Measurements from ENCODE around the gene SELENOP.

SELENOP gene

GRCh38 chr5:42772265-42772993 is 39.3 kb downstream of the SELENOP start:
- no peak for TF ChIP-seq OSR1 (CRISPR knock-in tag; IDR thresholded peaks at IDR 0.05)
- no peak for TF ChIP-seq ISL1 (CRISPR knock-in tag; IDR thresholded peaks at IDR 0.05)
- no peak for TF ChIP-seq RARB (CRISPR knock-in tag; IDR thresholded peaks at IDR 0.05)
- no peak for TF ChIP-seq CSDC2 (CRISPR knock-in tag; IDR thresholded peaks at IDR 0.05)
- TF ChIP-seq ZC3H10 (CRISPR knock-in tag; IDR thresholded peaks at IDR 0.05), result no peak
- TF ChIP-seq, protein P1, sequence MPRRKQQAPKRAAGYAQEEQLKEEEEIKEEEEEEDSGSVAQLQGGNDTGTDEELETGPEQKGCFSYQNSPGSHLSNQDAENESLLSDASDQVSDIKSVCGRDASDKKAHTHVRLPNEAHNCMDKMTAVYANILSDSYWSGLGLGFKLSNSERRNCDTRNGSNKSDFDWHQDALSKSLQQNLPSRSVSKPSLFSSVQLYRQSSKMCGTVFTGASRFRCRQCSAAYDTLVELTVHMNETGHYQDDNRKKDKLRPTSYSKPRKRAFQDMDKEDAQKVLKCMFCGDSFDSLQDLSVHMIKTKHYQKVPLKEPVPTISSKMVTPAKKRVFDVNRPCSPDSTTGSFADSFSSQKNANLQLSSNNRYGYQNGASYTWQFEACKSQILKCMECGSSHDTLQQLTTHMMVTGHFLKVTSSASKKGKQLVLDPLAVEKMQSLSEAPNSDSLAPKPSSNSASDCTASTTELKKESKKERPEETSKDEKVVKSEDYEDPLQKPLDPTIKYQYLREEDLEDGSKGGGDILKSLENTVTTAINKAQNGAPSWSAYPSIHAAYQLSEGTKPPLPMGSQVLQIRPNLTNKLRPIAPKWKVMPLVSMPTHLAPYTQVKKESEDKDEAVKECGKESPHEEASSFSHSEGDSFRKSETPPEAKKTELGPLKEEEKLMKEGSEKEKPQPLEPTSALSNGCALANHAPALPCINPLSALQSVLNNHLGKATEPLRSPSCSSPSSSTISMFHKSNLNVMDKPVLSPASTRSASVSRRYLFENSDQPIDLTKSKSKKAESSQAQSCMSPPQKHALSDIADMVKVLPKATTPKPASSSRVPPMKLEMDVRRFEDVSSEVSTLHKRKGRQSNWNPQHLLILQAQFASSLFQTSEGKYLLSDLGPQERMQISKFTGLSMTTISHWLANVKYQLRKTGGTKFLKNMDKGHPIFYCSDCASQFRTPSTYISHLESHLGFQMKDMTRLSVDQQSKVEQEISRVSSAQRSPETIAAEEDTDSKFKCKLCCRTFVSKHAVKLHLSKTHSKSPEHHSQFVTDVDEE (CRISPR knock-in tag; IDR thresholded peaks at IDR 0.05), result no peak
- no peak for TF ChIP-seq ZNF8 (CRISPR knock-in tag; IDR thresholded peaks at IDR 0.05)
- TF ChIP-seq SNAI2 (CRISPR knock-in tag; IDR thresholded peaks at IDR 0.05), result no peak
- TF ChIP-seq, protein P2, sequence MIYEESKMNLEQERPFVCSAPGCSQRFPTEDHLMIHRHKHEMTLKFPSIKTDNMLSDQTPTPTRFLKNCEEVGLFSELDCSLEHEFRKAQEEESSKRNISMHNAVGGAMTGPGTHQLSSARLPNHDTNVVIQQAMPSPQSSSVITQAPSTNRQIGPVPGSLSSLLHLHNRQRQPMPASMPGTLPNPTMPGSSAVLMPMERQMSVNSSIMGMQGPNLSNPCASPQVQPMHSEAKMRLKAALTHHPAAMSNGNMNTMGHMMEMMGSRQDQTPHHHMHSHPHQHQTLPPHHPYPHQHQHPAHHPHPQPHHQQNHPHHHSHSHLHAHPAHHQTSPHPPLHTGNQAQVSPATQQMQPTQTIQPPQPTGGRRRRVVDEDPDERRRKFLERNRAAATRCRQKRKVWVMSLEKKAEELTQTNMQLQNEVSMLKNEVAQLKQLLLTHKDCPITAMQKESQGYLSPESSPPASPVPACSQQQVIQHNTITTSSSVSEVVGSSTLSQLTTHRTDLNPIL (CRISPR knock-in tag; IDR thresholded peaks at IDR 0.05; ENCODE audit: low read depth), result no peak
- no peak for TF ChIP-seq ZNF565 (CRISPR knock-in tag; conservative IDR thresholded peaks at IDR 0.05; ENCODE audit: low read depth)
- TF ChIP-seq ARNTL (CRISPR knock-in tag; IDR thresholded peaks at IDR 0.05; ENCODE audit: borderline replicate concordance, low read depth), result no peak
- TF ChIP-seq BACH2 (CRISPR knock-in tag; IDR thresholded peaks at IDR 0.05; ENCODE audit: borderline replicate concordance), result no peak
- TF ChIP-seq ZFP3 (CRISPR knock-in tag; IDR thresholded peaks at IDR 0.05), result no peak
- no peak for TF ChIP-seq POU6F1 (CRISPR knock-in tag; IDR thresholded peaks at IDR 0.05; ENCODE audit: borderline replicate concordance, low read depth)
- no peak for TF ChIP-seq TCF4 (CRISPR knock-in tag; IDR thresholded peaks at IDR 0.05; ENCODE audit: borderline replicate concordance)
- TF ChIP-seq ZFP30 (CRISPR knock-in tag; IDR thresholded peaks at IDR 0.05), result no peak
- no peak for TF ChIP-seq CSRNP3 (CRISPR knock-in tag; IDR thresholded peaks at IDR 0.05)
- no peak for TF ChIP-seq ESRRG (CRISPR knock-in tag; IDR thresholded peaks at IDR 0.05)
- TF ChIP-seq PATZ1 (CRISPR knock-in tag; IDR thresholded peaks at IDR 0.05; ENCODE audit: borderline replicate concordance), result no peak
- TF ChIP-seq ZNF70 (CRISPR knock-in tag; IDR thresholded peaks at IDR 0.05), result no peak
- ATAC-seq, result no peak

DNA sequence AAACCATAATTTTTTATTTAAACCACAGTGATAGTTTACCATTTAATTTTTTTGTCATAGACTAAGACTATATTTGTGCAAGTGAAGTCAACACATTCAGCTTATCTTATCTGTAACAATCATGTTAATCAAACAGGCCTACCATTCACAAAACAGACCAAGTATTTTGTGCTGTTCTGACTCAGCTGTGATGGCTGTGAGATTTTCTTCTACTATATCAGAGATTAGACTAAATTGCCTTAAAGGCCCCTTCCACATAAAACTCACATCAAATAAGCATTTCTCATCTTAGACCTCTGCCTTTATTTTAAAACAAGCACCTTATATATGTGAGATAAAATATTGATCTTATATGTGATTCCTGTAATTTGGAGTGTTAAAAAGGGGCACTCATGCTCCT is 41.7 kb downstream of the SELENOP start:
- no peak for ATAC-seq
- no peak for TF ChIP-seq PPARA (CRISPR knock-in tag; IDR thresholded peaks at IDR 0.05; ENCODE audit: borderline replicate concordance)
- no peak for TF ChIP-seq CSRNP3 (CRISPR knock-in tag; IDR thresholded peaks at IDR 0.05)
- no peak for TF ChIP-seq ZNF70 (CRISPR knock-in tag; IDR thresholded peaks at IDR 0.05)
- no peak for TF ChIP-seq CSDC2 (CRISPR knock-in tag; IDR thresholded peaks at IDR 0.05)
- no peak for TF ChIP-seq TCF4 (CRISPR knock-in tag; IDR thresholded peaks at IDR 0.05; ENCODE audit: borderline replicate concordance)
- TF ChIP-seq, protein P1 (CRISPR knock-in tag; IDR thresholded peaks at IDR 0.05), result no peak
- TF ChIP-seq ZNF8 (CRISPR knock-in tag; IDR thresholded peaks at IDR 0.05), result no peak
- TF ChIP-seq ZNF565 (CRISPR knock-in tag; conservative IDR thresholded peaks at IDR 0.05; ENCODE audit: low read depth), result no peak
- TF ChIP-seq POU6F1 (CRISPR knock-in tag; IDR thresholded peaks at IDR 0.05; ENCODE audit: borderline replicate concordance, low read depth), result no peak
- TF ChIP-seq ZC3H10 (CRISPR knock-in tag; IDR thresholded peaks at IDR 0.05), result no peak
- TF ChIP-seq TOX (CRISPR knock-in tag; IDR thresholded peaks at IDR 0.05; ENCODE audit: borderline replicate concordance), result no peak
- no peak for TF ChIP-seq ZFP3 (CRISPR knock-in tag; IDR thresholded peaks at IDR 0.05)
